PC-3 (cell line): ENCODE results near the gene DNAJC5. TPM values are rescaled to one million over a fixed set of nuclear protein-coding genes. Genes with fewer than 3 reads are reported as not detected.
"Not testable (repeated sequence)": the region's sequence is repeated elsewhere in the genome, so short reads cannot be mapped to it uniquely, and the experiment has no call there.

ENCODE experiments used
- ATAC-seq: fragments of 200-7000 bp; cut with Tn5 transposase; 2 replicates; pipeline ENCODE4 v1.9.1; 2020; ENCODE audit warnings: mild to moderate bottlenecking, moderate library complexity
- BruUV-seq: library from RNA; stranded (reverse); fragments of 400-500 nt; replicated peaks from 2 replicates; lab custom pipeline; 2021; lab: Mats Ljungman, UMichigan
- CTCF ChIA-PET: fragments of 300-600 bp; sonication (Branson Sonifier 250); formaldehyde crosslinking; loops from one replicate; lab custom pipeline; 2022; ENCODE audit warnings: antibody characterized with exemption; lab: Charles Lee
- POLR2A ChIA-PET: fragments of 300-600 bp; sonication (Branson Sonifier 250); formaldehyde crosslinking; loops from one replicate; lab custom pipeline; 2022; ENCODE audit warnings: antibody characterized with exemption; ENCODE audit not compliant: unreplicated experiment; lab: Charles Lee
- DNase-seq: peaks from one replicate; pipeline ENCODE4 v3.0.0-alpha.2; 2015
- H2AFZ ChIP-seq: fragments of 300-600 bp; sonication (generic); 2 replicates; pipeline ENCODE4 v1.6.0; 2016; ENCODE audit warnings: antibody characterized with exemption, low read length
- H3F3A ChIP-seq: fragments of 300-600 bp; sonication (generic); one replicate; pipeline ENCODE4 v1.6.0; 2017; ENCODE audit warnings: antibody characterized with exemption, low read length, control low read depth, mild to moderate bottlenecking; ENCODE audit not compliant: unreplicated experiment
- H3K27ac ChIP-seq: fragments of 300-600 bp; sonication (generic); 2 replicates; pipeline ENCODE4 v1.5.1; 2016; ENCODE audit warnings: mild to moderate bottlenecking, low read length
- H3K27me3 ChIP-seq: fragments of 300-600 bp; sonication (generic); 2 replicates; pipeline ENCODE4 v1.6.1; 2016; ENCODE audit warnings: low read length, mixed read lengths
- H3K36me3 ChIP-seq: fragments of 300-600 bp; sonication (generic); 2 replicates; pipeline ENCODE4 v1.6.1; 2016; ENCODE audit warnings: low read depth, mixed run types, low read length, mixed read lengths
- H3K4me1 ChIP-seq: fragments of 300-600 bp; sonication (generic); 2 replicates; pipeline ENCODE4 v1.5.1; 2016; ENCODE audit warnings: low read length; ENCODE audit not compliant: insufficient read depth
- H3K4me2 ChIP-seq: fragments of 300-600 bp; sonication (generic); 2 replicates; pipeline ENCODE4 v1.6.0; 2016; ENCODE audit warnings: low read length
- H3K4me3 ChIP-seq: fragments of 300-600 bp; sonication (generic); 2 replicates; pipeline ENCODE4 v1.5.1; 2016; ENCODE audit warnings: mild to moderate bottlenecking, low read length, mixed read lengths
- H3K79me2 ChIP-seq: fragments of 300-600 bp; sonication (generic); 2 replicates; pipeline ENCODE4 v1.6.1; 2017; ENCODE audit warnings: low read length, mixed read lengths
- H3K9ac ChIP-seq: fragments of 300-600 bp; sonication (generic); 2 replicates; pipeline ENCODE4 v1.6.0; 2016; ENCODE audit warnings: mild to moderate bottlenecking, low read length
- H3K9me2 ChIP-seq: fragments of 300-600 bp; sonication (generic); replicated peaks from 2 replicates; pipeline ENCODE4 v1.6.1; 2016; ENCODE audit warnings: mixed run types, low read length, mixed read lengths
- H3K9me3 ChIP-seq: fragments of 300-600 bp; sonication (generic); 2 replicates; pipeline ENCODE4 v1.6.1; 2016; ENCODE audit warnings: low read length, mixed read lengths
- H4K20me1 ChIP-seq: fragments of 300-600 bp; sonication (generic); 2 replicates; pipeline ENCODE4 v1.6.1; 2016; ENCODE audit warnings: low read length, mixed read lengths
- EZH2 ChIP-seq: fragments of 300-600 bp; sonication (generic); IDR thresholded peaks from one replicate; pipeline ENCODE4 v1.6.1; 2017; ENCODE audit warnings: antibody characterized with exemption, mild to moderate bottlenecking, low read length; ENCODE audit not compliant: unreplicated experiment
- EZH2phosphoT487 ChIP-seq: fragments of 300-600 bp; sonication (generic); IDR thresholded peaks from 2 replicates; pipeline ENCODE4 v1.6.1; 2018; ENCODE audit warnings: mild to moderate bottlenecking, antibody characterized with exemption, low read length, borderline replicate concordance
- intact Hi-C: fragments of 100-400 bp; cut with micrococcal nuclease; formaldehyde crosslinking; loops from 2 replicates; pipeline ENCODE4 v1.9.0; 2023
- total RNA-seq: library from RNA; depleted of rRNA; stranded (reverse); fragments of >200 nt; gene quantifications from 2 replicates; pipeline ENCODE4 v1.2.3, GENCODE V29; 2014
- TF ChIP-seq, protein P1 (sequence below): fragments of 300-600 bp; sonication (generic); conservative IDR thresholded peaks from 2 replicates; pipeline ENCODE4 v1.5.1; 2017; ENCODE audit warnings: antibody characterized with exemption, low read depth, mild to moderate bottlenecking, low read length

DNAJC5 gene
- total RNA-seq, 1 experiment from 2014 or later = 73.7 TPM

DNA sequence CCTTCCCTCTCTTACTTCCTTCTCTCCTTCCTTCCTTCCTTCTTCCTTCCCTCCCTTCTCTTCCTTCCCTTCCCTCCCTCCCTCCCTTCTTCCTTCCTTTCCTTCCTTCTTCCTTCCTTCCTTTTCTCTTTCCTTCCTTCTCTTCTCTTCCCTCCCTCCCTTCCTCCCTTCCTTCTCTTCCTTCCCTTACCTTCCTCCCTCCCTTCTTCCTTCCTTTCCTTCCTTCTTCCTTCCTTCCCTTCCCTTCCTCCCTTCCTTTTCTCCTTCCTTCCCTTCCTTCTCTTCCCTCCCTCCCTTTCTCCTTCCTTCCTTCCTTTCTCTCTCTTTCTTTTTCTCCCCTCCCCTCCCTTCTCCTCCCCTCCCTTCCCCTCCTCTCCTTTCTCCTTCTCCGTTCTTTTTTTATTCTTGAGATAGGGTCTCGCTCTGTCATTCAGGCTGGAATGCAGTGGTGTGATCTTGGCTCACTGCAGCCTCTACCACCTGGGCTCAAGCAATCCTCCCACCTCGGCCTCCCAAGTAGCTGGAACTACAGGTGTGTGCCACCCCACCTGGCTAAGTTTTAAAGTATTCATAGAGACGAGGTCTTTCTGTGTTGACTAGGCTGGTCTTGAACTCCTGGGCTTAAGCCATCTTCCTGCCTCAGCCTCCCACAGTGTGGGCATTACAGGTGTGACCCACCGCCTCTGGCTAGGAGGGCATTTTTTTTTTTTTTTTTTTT, 75.9 kb downstream of the DNAJC5 start:
- DNase-seq (no peak), ATAC-seq (no peak)
- Histone ChIP-seq H3K79me2 (peaks cover 15% of the 10 kb centered on the region), H3F3A (no peaks in the 10 kb centered on the region), H3K9me2 (no peaks in the 10 kb centered on the region), H4K20me1 (no peaks in the 10 kb centered on the region), H3K27me3 (no peaks in the 10 kb centered on the region), H3K36me3 (no peaks in the 10 kb centered on the region), H3K27ac (no peak overlapping the region), H3K4me1 (peaks cover 5% of the 10 kb centered on the region; the same call in 1 of the 2 replicates), H3K4me2 (no peak overlapping the region), H3K9me3 (no peaks in the 10 kb centered on the region), H3K9ac (no peak overlapping the region), H2AFZ (no peak overlapping the region), H3K4me3 (no peak overlapping the region)
- intact Hi-C loops = loop anchor here (5.0 kb wide), 1 partner anchor 99 kb away; no protein-coding TSS in a partner anchor
- TF ChIP-seq EZH2phosphoT487 = no peak
- TF ChIP-seq EZH2 = no peak
- TF ChIP-seq, protein P1, sequence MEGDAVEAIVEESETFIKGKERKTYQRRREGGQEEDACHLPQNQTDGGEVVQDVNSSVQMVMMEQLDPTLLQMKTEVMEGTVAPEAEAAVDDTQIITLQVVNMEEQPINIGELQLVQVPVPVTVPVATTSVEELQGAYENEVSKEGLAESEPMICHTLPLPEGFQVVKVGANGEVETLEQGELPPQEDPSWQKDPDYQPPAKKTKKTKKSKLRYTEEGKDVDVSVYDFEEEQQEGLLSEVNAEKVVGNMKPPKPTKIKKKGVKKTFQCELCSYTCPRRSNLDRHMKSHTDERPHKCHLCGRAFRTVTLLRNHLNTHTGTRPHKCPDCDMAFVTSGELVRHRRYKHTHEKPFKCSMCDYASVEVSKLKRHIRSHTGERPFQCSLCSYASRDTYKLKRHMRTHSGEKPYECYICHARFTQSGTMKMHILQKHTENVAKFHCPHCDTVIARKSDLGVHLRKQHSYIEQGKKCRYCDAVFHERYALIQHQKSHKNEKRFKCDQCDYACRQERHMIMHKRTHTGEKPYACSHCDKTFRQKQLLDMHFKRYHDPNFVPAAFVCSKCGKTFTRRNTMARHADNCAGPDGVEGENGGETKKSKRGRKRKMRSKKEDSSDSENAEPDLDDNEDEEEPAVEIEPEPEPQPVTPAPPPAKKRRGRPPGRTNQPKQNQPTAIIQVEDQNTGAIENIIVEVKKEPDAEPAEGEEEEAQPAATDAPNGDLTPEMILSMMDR = no peak
- POLR2A ChIA-PET = no interaction called here
- CTCF ChIA-PET = no interaction called here
- no TSS peak for BruUV-seq

DNA sequence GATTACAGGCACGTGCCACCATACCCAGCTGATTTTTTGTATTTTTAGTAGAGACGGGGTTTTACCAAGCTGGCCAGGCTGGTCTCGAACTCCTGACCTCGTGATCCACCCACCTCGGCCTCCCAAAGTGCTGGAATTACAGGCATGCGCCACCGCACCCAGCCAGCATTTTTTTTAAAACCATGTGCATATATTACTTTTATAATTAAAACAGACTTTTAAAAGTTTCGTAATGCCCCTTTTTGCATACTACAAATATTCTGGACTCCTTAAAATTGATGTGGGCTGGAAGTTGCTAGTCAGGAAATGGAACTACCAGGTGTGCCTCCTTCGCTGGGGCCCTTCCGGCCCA, 77.0 kb downstream of the DNAJC5 start:
- H3K4me1 ChIP-seq, H4K20me1 ChIP-seq, H3K4me3 ChIP-seq, H3K27ac ChIP-seq, CTCF ChIA-PET, H3K27me3 ChIP-seq, H3K4me2 ChIP-seq, BruUV-seq, POLR2A ChIA-PET, H2AFZ ChIP-seq, H3K36me3 ChIP-seq, H3K9me3 ChIP-seq, H3K9me2 ChIP-seq, ATAC-seq, H3K9ac ChIP-seq, H3F3A ChIP-seq, DNase-seq: not testable (repeated sequence)
- H3K79me2 ChIP-seq = peaks cover 15% of the 10 kb centered on the region
- intact Hi-C loops = loop anchor here (5.0 kb wide), 1 partner anchor 100 kb away; no protein-coding TSS in a partner anchor

DNA sequence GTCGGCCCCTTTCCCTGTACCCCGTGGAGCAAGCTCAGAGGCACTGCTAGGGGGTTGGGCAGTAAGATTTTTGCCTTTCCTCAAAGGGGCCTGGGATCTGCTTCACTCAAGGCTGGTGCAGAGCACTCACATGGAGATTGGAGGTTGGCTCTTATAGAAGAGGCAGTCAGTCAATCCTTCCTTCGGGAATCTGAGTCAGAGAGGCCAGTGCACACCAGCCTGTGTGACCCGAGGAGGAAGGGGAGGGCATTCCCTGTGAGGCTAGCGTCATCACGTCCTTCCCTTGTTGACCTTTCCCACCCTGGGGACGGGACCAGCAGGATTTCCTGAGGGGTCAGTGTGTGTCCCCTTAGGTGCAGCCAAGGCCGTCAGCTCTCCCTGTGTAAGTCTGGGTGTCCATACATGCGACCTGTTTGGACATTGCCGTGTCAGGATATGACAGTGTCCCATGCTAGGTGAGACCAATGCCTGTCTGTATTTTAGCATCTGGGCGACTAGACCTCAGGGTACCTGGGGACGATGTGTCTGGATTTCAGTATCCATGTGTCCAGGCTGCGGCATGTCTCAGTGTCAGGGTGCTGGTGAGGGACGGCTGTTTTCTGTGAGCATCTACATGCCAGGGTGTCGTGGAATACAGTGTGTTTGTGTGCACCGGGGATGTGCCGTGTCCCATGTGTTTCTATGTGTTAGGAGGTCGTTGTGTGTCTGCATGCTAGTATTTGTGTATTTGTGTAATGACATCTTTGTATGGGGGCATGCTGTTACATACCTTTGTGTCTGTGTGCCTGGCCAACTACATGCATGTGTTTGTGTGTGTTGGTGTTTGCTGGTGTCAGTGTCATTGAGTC, 77.6 kb downstream of the DNAJC5 start:
- ChIA-PET CTCF (no interaction called here), POLR2A (no interaction called here)
- ATAC-seq (no peak), DNase-seq (no peak)
- no peaks in the 10 kb centered on the region for H3K9me3 ChIP-seq
- no peaks in the 10 kb centered on the region for H3F3A ChIP-seq
- TF ChIP-seq EZH2phosphoT487 (no peak), EZH2 (no peak)
- H3K36me3 ChIP-seq = no peaks in the 10 kb centered on the region
- H2AFZ ChIP-seq = no peak overlapping the region
- peaks cover 15% of the 10 kb centered on the region for H3K79me2 ChIP-seq
- H4K20me1 ChIP-seq = no peaks in the 10 kb centered on the region
- no peak overlapping the region for H3K27ac ChIP-seq
- intact Hi-C loops = loop anchor here (1.0 to 5.0 kb wide), 2 partner anchors 61 to 100 kb away; no protein-coding TSS in a partner anchor
- H3K4me1 ChIP-seq = peaks cover 6% of the 10 kb centered on the region; the same call in 1 of the 2 replicates
- no peak overlapping the region for H3K9ac ChIP-seq
- no peak overlapping the region for H3K4me3 ChIP-seq
- H3K9me2 ChIP-seq = no peaks in the 10 kb centered on the region
- BruUV-seq = no TSS peak
- H3K27me3 ChIP-seq = no peaks in the 10 kb centered on the region
- H3K4me2 ChIP-seq = no peak overlapping the region
